OCI-LY3 (cell line): ENCODE measurements around the gene PANX3.
A peak's percentile ranks its signal among the peaks of the same experiment; 100 is the strongest.

Experiments
- H2AFZ ChIP-seq: fragments of 200-600, 300-600 bp; shearing (Covaris generic); 2 replicates; pipeline ENCODE4 v1.6.0; 2014; ENCODE audit warnings: antibody characterized with exemption, low read depth, low read length
- H3K27ac ChIP-seq: fragments of 200-600, 300-600 bp; sonication (generic); 2 replicates; pipeline ENCODE4 v1.5.1; 2014; ENCODE audit warnings: mild to moderate bottlenecking, low read length, moderate library complexity, mixed read lengths
- H3K27me3 ChIP-seq: fragments of 200-600, 300-600 bp; sonication (generic); 2 replicates; pipeline ENCODE4 v1.6.1; 2014; ENCODE audit warnings: low read depth, low read length, mixed read lengths
- H3K36me3 ChIP-seq: fragments of 200-600, 300-600 bp; sonication (generic); replicated peaks from 2 replicates; pipeline ENCODE3; 2014; ENCODE audit warnings: low read depth, low read length, mixed read lengths
- H3K4me1 ChIP-seq: fragments of 300-600, 200-600 bp; sonication (generic); 2 replicates; pipeline ENCODE4 v1.6.1; 2014; ENCODE audit warnings: low read length, mixed read lengths
- H3K4me2 ChIP-seq: fragments of 200-600, 300-600 bp; sonication (generic); 2 replicates; pipeline ENCODE4 v1.6.1; 2014; ENCODE audit warnings: low read length, mixed read lengths
- H3K4me3 ChIP-seq: fragments of 300-600, 200-600 bp; sonication (generic); 2 replicates; pipeline ENCODE4 v1.5.1; 2014; ENCODE audit warnings: antibody characterized with exemption, mild to moderate bottlenecking, low read length, moderate library complexity
- H3K79me2 ChIP-seq: fragments of 300-600, 200-600 bp; shearing (Covaris generic); 2 replicates; pipeline ENCODE4 v1.6.1; 2014; ENCODE audit warnings: mild to moderate bottlenecking, low read length, mixed read lengths
- H3K9ac ChIP-seq: fragments of 300-600, 200-600 bp; shearing (Covaris generic); 2 replicates; pipeline ENCODE4 v1.6.0; 2014; ENCODE audit warnings: mild to moderate bottlenecking, low read length, moderate library complexity
- H3K9me3 ChIP-seq: fragments of 200-600, 300-600 bp; shearing (Covaris generic); 2 replicates; pipeline ENCODE4 v1.6.1; 2014; ENCODE audit warnings: low read length, mixed read lengths; ENCODE audit not compliant: insufficient read depth
- H4K20me1 ChIP-seq: fragments of 200-600, 300-600 bp; sonication (generic); 2 replicates; pipeline ENCODE4 v1.6.1; 2016; ENCODE audit warnings: low read length, mixed read lengths; ENCODE audit not compliant: insufficient read depth
- EZH2phosphoT487 ChIP-seq: fragments of 200-600 bp; shearing (Covaris generic); IDR thresholded peaks from 2 replicates; pipeline ENCODE4 v1.6.1; 2018; ENCODE audit warnings: antibody characterized with exemption, mixed run types, low read depth
- TF ChIP-seq, protein P1 (sequence below): fragments of 200-600, 300-600 bp; sonication (generic); IDR thresholded peaks from 2 replicates; pipeline ENCODE4 v1.5.1; 2014; ENCODE audit warnings: antibody characterized with exemption, low read length, low read depth

PANX3 gene

DNA sequence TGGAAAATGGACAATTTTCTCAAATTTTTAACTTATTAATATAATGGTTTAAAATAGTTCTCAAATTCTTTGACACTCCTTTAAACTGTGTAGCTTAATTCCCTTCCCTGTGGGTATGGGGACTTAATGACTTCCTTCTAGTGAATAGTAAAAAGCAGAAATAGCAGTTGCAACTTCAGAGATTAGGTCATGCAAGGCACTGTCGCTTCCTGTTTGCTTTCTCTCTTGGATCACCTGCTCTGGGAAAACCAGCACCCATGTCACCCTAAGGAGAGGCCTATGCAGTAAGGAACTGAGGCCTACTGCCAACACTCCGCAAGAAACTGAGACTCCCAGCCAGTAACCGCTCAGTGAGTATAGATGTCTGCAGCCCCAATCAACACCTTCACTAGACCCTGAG, 5.5 kb upstream of the PANX3 start:
- Histone ChIP-seq H3K4me1 (peaks cover 12% of the 10 kb centered on the region), H3K9ac (no peak overlapping the region), H3K4me3 (peak overlapping the region; percentile 32), H3K36me3 (no peaks in the 10 kb centered on the region), H3K27me3 (no peaks in the 10 kb centered on the region), H4K20me1 (no peaks in the 10 kb centered on the region), H3K79me2 (no peaks in the 10 kb centered on the region), H2AFZ (peak overlapping the region; percentile 82; the same call in 1 of the 2 replicates), H3K9me3 (no peaks in the 10 kb centered on the region), H3K4me2 (peak overlapping the region; percentile 59), H3K27ac (0 out of 2 replicates have a peak overlapping the region, but pooled peaks have one; percentile 31)
- TF ChIP-seq, protein P1, sequence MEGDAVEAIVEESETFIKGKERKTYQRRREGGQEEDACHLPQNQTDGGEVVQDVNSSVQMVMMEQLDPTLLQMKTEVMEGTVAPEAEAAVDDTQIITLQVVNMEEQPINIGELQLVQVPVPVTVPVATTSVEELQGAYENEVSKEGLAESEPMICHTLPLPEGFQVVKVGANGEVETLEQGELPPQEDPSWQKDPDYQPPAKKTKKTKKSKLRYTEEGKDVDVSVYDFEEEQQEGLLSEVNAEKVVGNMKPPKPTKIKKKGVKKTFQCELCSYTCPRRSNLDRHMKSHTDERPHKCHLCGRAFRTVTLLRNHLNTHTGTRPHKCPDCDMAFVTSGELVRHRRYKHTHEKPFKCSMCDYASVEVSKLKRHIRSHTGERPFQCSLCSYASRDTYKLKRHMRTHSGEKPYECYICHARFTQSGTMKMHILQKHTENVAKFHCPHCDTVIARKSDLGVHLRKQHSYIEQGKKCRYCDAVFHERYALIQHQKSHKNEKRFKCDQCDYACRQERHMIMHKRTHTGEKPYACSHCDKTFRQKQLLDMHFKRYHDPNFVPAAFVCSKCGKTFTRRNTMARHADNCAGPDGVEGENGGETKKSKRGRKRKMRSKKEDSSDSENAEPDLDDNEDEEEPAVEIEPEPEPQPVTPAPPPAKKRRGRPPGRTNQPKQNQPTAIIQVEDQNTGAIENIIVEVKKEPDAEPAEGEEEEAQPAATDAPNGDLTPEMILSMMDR, result no peak
- TF ChIP-seq EZH2phosphoT487, result no peak

DNA sequence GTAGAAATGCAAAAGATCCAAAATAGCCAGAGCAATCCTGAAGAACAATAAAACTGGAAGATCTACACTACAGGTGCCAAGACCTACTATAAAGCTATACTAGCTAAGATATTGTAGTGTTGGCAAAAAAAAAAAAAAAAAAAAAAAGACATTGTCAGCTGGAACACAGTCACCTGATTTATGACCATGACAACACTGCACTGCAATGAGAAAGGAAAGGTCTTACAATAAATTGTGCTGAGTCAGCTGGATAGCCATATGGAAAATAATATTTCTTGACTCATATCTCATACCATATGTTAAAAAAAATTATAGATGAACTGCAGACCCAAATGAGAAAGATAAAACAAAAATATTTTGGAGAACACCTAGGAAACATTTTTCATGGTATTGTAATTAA, 3.1 kb upstream of the PANX3 start:
- H3K4me2 ChIP-seq, result no peak overlapping the region
- H3K9me3 ChIP-seq, result no peaks in the 10 kb centered on the region
- H3K9ac ChIP-seq, result no peak overlapping the region
- no peak overlapping the region for H2AFZ ChIP-seq
- no peaks in the 10 kb centered on the region for H3K79me2 ChIP-seq
- no peak overlapping the region for H3K4me3 ChIP-seq
- H3K4me1 ChIP-seq, result peaks cover 12% of the 10 kb centered on the region
- TF ChIP-seq, protein P1, result no peak
- TF ChIP-seq EZH2phosphoT487, result no peak
- H4K20me1 ChIP-seq, result no peaks in the 10 kb centered on the region
- H3K36me3 ChIP-seq, result no peaks in the 10 kb centered on the region
- H3K27ac ChIP-seq, result no peak overlapping the region
- H3K27me3 ChIP-seq, result no peaks in the 10 kb centered on the region

DNA sequence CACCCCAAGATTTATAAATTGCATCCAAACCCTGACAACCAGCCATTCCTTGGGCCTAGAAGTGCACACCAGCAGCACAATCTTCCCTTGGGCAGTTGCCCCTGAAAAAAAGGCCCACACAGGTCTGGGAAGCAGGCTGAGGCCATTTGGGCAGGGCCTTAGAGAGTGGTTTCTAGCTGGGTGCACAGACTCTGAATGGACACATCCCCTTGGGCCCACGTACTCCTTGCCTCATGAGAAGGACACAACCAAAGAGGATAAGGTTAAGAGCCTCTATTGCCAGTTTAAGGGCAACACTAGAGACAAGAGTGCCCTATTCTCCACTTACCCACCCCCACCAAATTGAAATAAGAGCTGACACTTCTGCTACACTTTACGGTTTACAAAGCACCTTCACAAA, 933 bp upstream of the PANX3 start:
- Histone ChIP-seq H3K79me2 (no peaks in the 10 kb centered on the region), H3K9ac (no peak overlapping the region), H3K4me2 (no peak overlapping the region), H3K4me1 (peaks cover 10% of the 10 kb centered on the region), H3K27ac (no peak overlapping the region), H3K27me3 (no peaks in the 10 kb centered on the region), H3K9me3 (no peaks in the 10 kb centered on the region), H3K4me3 (no peak overlapping the region), H2AFZ (no peak overlapping the region), H4K20me1 (no peaks in the 10 kb centered on the region), H3K36me3 (no peaks in the 10 kb centered on the region)
- TF ChIP-seq, protein P1, result no peak

DNA sequence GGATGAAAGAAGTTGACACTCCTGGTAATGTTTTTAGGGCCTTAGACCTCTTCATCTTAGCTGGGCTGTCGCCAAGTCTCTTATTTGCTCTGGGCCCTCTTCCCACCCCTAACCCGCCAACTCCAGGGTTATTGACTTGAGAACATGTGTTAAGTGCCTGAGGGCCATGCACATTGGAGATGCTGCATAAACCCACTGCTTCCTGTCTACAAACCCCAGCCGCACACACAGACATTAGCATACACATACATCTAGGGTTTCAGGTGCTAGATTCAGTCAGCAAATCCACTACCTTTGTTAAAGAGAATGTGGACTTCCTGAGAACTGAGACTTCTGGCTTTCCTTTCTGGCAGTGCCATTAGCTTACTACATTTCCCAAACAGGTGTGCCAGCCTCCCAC, 817 bp downstream of the PANX3 start:
- Histone ChIP-seq H3K4me1 (no peaks in the 10 kb centered on the region), H3K4me2 (no peak overlapping the region), H3K27ac (no peak overlapping the region), H4K20me1 (no peaks in the 10 kb centered on the region), H3K27me3 (no peaks in the 10 kb centered on the region), H3K4me3 (no peak overlapping the region), H3K36me3 (no peaks in the 10 kb centered on the region), H2AFZ (peak overlapping the region; percentile 44; the same call in 1 of the 2 replicates), H3K79me2 (no peaks in the 10 kb centered on the region), H3K9me3 (no peaks in the 10 kb centered on the region), H3K9ac (no peak overlapping the region)
- TF ChIP-seq EZH2phosphoT487, result no peak
- TF ChIP-seq, protein P1, result no peak
